PC-3 (cell line): ENCODE results near the gene NFAT5. TPM values are rescaled to one million over a fixed set of nuclear protein-coding genes. Genes with fewer than 3 reads are reported as not detected.

ENCODE experiments used
- ATAC-seq: fragments of 200-7000 bp; cut with Tn5 transposase; 2 replicates; pipeline ENCODE4 v1.9.1; 2020; ENCODE audit warnings: mild to moderate bottlenecking, moderate library complexity
- BruUV-seq: library from RNA; stranded (reverse); fragments of 400-500 nt; replicated peaks from 2 replicates; lab custom pipeline; 2021; lab: Mats Ljungman, UMichigan
- CTCF ChIA-PET: fragments of 300-600 bp; sonication (Branson Sonifier 250); formaldehyde crosslinking; loops from one replicate; lab custom pipeline; 2022; ENCODE audit warnings: antibody characterized with exemption; lab: Charles Lee
- POLR2A ChIA-PET: fragments of 300-600 bp; sonication (Branson Sonifier 250); formaldehyde crosslinking; loops from one replicate; lab custom pipeline; 2022; ENCODE audit warnings: antibody characterized with exemption; ENCODE audit not compliant: unreplicated experiment; lab: Charles Lee
- DNase-seq: peaks from one replicate; pipeline ENCODE4 v3.0.0-alpha.2; 2015
- H2AFZ ChIP-seq: fragments of 300-600 bp; sonication (generic); 2 replicates; pipeline ENCODE4 v1.6.0; 2016; ENCODE audit warnings: antibody characterized with exemption, low read length
- H3F3A ChIP-seq: fragments of 300-600 bp; sonication (generic); one replicate; pipeline ENCODE4 v1.6.0; 2017; ENCODE audit warnings: antibody characterized with exemption, low read length, control low read depth, mild to moderate bottlenecking; ENCODE audit not compliant: unreplicated experiment
- H3K27ac ChIP-seq: fragments of 300-600 bp; sonication (generic); 2 replicates; pipeline ENCODE4 v1.5.1; 2016; ENCODE audit warnings: mild to moderate bottlenecking, low read length
- H3K27me3 ChIP-seq: fragments of 300-600 bp; sonication (generic); 2 replicates; pipeline ENCODE4 v1.6.1; 2016; ENCODE audit warnings: low read length, mixed read lengths
- H3K36me3 ChIP-seq: fragments of 300-600 bp; sonication (generic); 2 replicates; pipeline ENCODE4 v1.6.1; 2016; ENCODE audit warnings: low read depth, mixed run types, low read length, mixed read lengths
- H3K4me1 ChIP-seq: fragments of 300-600 bp; sonication (generic); 2 replicates; pipeline ENCODE4 v1.5.1; 2016; ENCODE audit warnings: low read length; ENCODE audit not compliant: insufficient read depth
- H3K4me2 ChIP-seq: fragments of 300-600 bp; sonication (generic); 2 replicates; pipeline ENCODE4 v1.6.0; 2016; ENCODE audit warnings: low read length
- H3K4me3 ChIP-seq: fragments of 300-600 bp; sonication (generic); 2 replicates; pipeline ENCODE4 v1.5.1; 2016; ENCODE audit warnings: mild to moderate bottlenecking, low read length, mixed read lengths
- H3K79me2 ChIP-seq: fragments of 300-600 bp; sonication (generic); 2 replicates; pipeline ENCODE4 v1.6.1; 2017; ENCODE audit warnings: low read length, mixed read lengths
- H3K9ac ChIP-seq: fragments of 300-600 bp; sonication (generic); 2 replicates; pipeline ENCODE4 v1.6.0; 2016; ENCODE audit warnings: mild to moderate bottlenecking, low read length
- H3K9me2 ChIP-seq: fragments of 300-600 bp; sonication (generic); replicated peaks from 2 replicates; pipeline ENCODE4 v1.6.1; 2016; ENCODE audit warnings: mixed run types, low read length, mixed read lengths
- H3K9me3 ChIP-seq: fragments of 300-600 bp; sonication (generic); 2 replicates; pipeline ENCODE4 v1.6.1; 2016; ENCODE audit warnings: low read length, mixed read lengths
- H4K20me1 ChIP-seq: fragments of 300-600 bp; sonication (generic); 2 replicates; pipeline ENCODE4 v1.6.1; 2016; ENCODE audit warnings: low read length, mixed read lengths
- CTCF ChIP-seq: fragments of 300-600 bp; sonication (generic); conservative IDR thresholded peaks from 2 replicates; pipeline ENCODE4 v1.5.1; 2017; ENCODE audit warnings: antibody characterized with exemption, low read depth, mild to moderate bottlenecking, low read length
- EZH2 ChIP-seq: fragments of 300-600 bp; sonication (generic); IDR thresholded peaks from one replicate; pipeline ENCODE4 v1.6.1; 2017; ENCODE audit warnings: antibody characterized with exemption, mild to moderate bottlenecking, low read length; ENCODE audit not compliant: unreplicated experiment
- EZH2phosphoT487 ChIP-seq: fragments of 300-600 bp; sonication (generic); IDR thresholded peaks from 2 replicates; pipeline ENCODE4 v1.6.1; 2018; ENCODE audit warnings: mild to moderate bottlenecking, antibody characterized with exemption, low read length, borderline replicate concordance
- intact Hi-C: fragments of 100-400 bp; cut with micrococcal nuclease; formaldehyde crosslinking; loops from 2 replicates; pipeline ENCODE4 v1.9.0; 2023
- total RNA-seq: library from RNA; depleted of rRNA; stranded (reverse); fragments of >200 nt; gene quantifications from 2 replicates; pipeline ENCODE4 v1.2.3, GENCODE V29; 2014

NFAT5 gene
- total RNA-seq, 1 experiment from 2014 or later, result 11.4 TPM

- intact Hi-C loops, result no loop called here
- H3F3A ChIP-seq, result no peaks in the 10 kb centered on the region
- H3K9me2 ChIP-seq, result no peaks in the 10 kb centered on the region
- ATAC-seq, result no peak
- no TSS peak for BruUV-seq
- H3K27me3 ChIP-seq, result no peaks in the 10 kb centered on the region
- H3K27ac ChIP-seq, result no peak overlapping the region
- no peaks in the 10 kb centered on the region for H3K9me3 ChIP-seq
- peaks cover 13% of the 10 kb centered on the region; the same call in 1 of the 2 replicates for H3K36me3 ChIP-seq
- H2AFZ ChIP-seq, result no peak overlapping the region
- ChIA-PET POLR2A (no interaction called here), CTCF (no interaction called here)
- H3K4me2 ChIP-seq, result no peak overlapping the region
- H3K4me1 ChIP-seq, result peaks cover 7% of the 10 kb centered on the region
- no peaks in the 10 kb centered on the region for H3K79me2 ChIP-seq
- TF ChIP-seq EZH2 (no peak), EZH2phosphoT487 (no peak), CTCF (no peak)
- DNase-seq, result no peak
- no peak overlapping the region for H3K9ac ChIP-seq
- no peak overlapping the region for H3K4me3 ChIP-seq
- no peaks in the 10 kb centered on the region for H4K20me1 ChIP-seq
Observed at GRCh38 chr16:69701866-69702265, 136.1 kb downstream of the NFAT5 start.

- Histone ChIP-seq H4K20me1 (no peaks in the 10 kb centered on the region), H3K79me2 (no peaks in the 10 kb centered on the region), H3K9ac (no peak overlapping the region), H3K9me3 (no peaks in the 10 kb centered on the region), H3K4me1 (peaks cover 8% of the 10 kb centered on the region), H3K36me3 (peaks cover 12% of the 10 kb centered on the region; the same call in 1 of the 2 replicates), H3K27me3 (no peaks in the 10 kb centered on the region), H3K9me2 (no peaks in the 10 kb centered on the region), H3F3A (no peaks in the 10 kb centered on the region), H3K27ac (no peak overlapping the region), H3K4me3 (no peak overlapping the region), H2AFZ (no peak overlapping the region), H3K4me2 (no peak overlapping the region)
- intact Hi-C loops, result no loop called here
- no TSS peak for BruUV-seq
- DNase-seq, result no peak
- no peak for TF ChIP-seq EZH2
- TF ChIP-seq EZH2phosphoT487, result no peak
- TF ChIP-seq CTCF, result no peak
- CTCF ChIA-PET, result no interaction called here
- POLR2A ChIA-PET, result no interaction called here
- ATAC-seq, result no peak
Observed at GRCh38 chr16:69703638-69704037, 137.9 kb downstream of the NFAT5 start.

- no TSS peak for BruUV-seq
- Histone ChIP-seq H3K4me3 (no peak overlapping the region), H3K27ac (no peak overlapping the region), H2AFZ (no peak overlapping the region), H3F3A (no peaks in the 10 kb centered on the region), H3K4me1 (peaks cover 8% of the 10 kb centered on the region), H3K9me2 (no peaks in the 10 kb centered on the region), H4K20me1 (no peaks in the 10 kb centered on the region), H3K9me3 (no peaks in the 10 kb centered on the region), H3K27me3 (no peaks in the 10 kb centered on the region), H3K36me3 (peaks cover 15% of the 10 kb centered on the region; the same call in 1 of the 2 replicates), H3K4me2 (no peak overlapping the region), H3K79me2 (no peaks in the 10 kb centered on the region), H3K9ac (no peak overlapping the region)
- CTCF ChIA-PET, result no interaction called here
- TF ChIP-seq EZH2phosphoT487 (no peak), EZH2 (no peak), CTCF (no peak)
- DNase-seq (peak; percentile 59), ATAC-seq (peak; percentile 51; the same call in 1 of the 2 replicates)
- POLR2A ChIA-PET, result no interaction called here
- intact Hi-C loops, result loop anchor here (5.0 kb wide), 1 partner anchor 309 kb away; no protein-coding TSS in a partner anchor
Observed at GRCh38 chr16:69706256-69706974, 140.6 kb downstream of the NFAT5 start.
